Panc1 (cell line): Measurements from ENCODE around the gene TNIK. TPM values are rescaled to one million over a fixed set of nuclear protein-coding genes. Genes with fewer than 3 reads are reported as not detected.

Experiments
- ATAC-seq: fragments of 200-7000 bp; cut with Tn5 transposase; 2 replicates; pipeline ENCODE4 v1.9.1; 2020; ENCODE audit warnings: mild to moderate bottlenecking, moderate library complexity
- BruUV-seq: library from RNA; stranded (reverse); fragments of 400-500 nt; replicated peaks from 2 replicates; lab custom pipeline; 2021; lab: Mats Ljungman, UMichigan
- CTCF ChIA-PET: fragments of 300-600 bp; sonication (Branson Sonifier 250); formaldehyde crosslinking; loops from one replicate; lab custom pipeline; 2022; ENCODE audit warnings: antibody characterized with exemption; lab: Charles Lee
- POLR2A ChIA-PET: fragments of 300-600 bp; sonication (Branson Sonifier 250); formaldehyde crosslinking; loops from one replicate; lab custom pipeline; 2022; ENCODE audit warnings: antibody characterized with exemption; lab: Charles Lee
- DNase-seq: peaks from one replicate; pipeline ENCODE4 v3.0.0-alpha.2; 2010; ENCODE audit warnings: low read depth, low spot score
- H3K27ac ChIP-seq: 2 replicates; pipeline ENCODE4 v1.5.1; 2011; ENCODE audit warnings: mild to moderate bottlenecking, low read length, inconsistent platforms
- H3K27me3 ChIP-seq: fragments of 200-500 bp; sonication (Bioruptor generic); 2 replicates; pipeline ENCODE4 v1.6.0; 2014; ENCODE audit warnings: low read length, inconsistent platforms; ENCODE audit not compliant: control insufficient read depth, insufficient read depth
- H3K36me3 ChIP-seq: fragments of 200-500 bp; sonication (Bioruptor generic); 2 replicates; pipeline ENCODE4 v1.5.1; 2014; ENCODE audit warnings: inconsistent platforms, mild to moderate bottlenecking, low read length, moderate library complexity; ENCODE audit not compliant: control insufficient read depth, insufficient read depth
- H3K4me1 ChIP-seq: 2 replicates; pipeline ENCODE4 v1.5.1; 2011; ENCODE audit warnings: inconsistent platforms, mild to moderate bottlenecking, low read length, moderate library complexity; ENCODE audit not compliant: control insufficient read depth, insufficient read depth
- H3K4me3 ChIP-seq, 2 experiments: 2 replicates each; pipeline ENCODE4 v1.5.1; 2011 to 2012; ENCODE audit warnings: low read depth in 2 of 2, low read length in 2 of 2, mild to moderate bottlenecking in 2 of 2, inconsistent platforms in 1 of 2, moderate library complexity in 1 of 2
- H3K9me3 ChIP-seq: fragments of 200-500 bp; sonication (Bioruptor generic); 2 replicates; pipeline ENCODE4 v1.5.1; 2014; ENCODE audit warnings: low read depth, mild to moderate bottlenecking, inconsistent platforms, low read length, moderate library complexity; ENCODE audit not compliant: control insufficient read depth, insufficient read depth
- POLR2AphosphoS5 ChIP-seq: IDR thresholded peaks from 2 replicates; pipeline ENCODE4 v1.6.1; 2012; ENCODE audit warnings: mild to moderate bottlenecking, low read depth, low read length, moderate library complexity
- REST ChIP-seq, 2 experiments: IDR thresholded peaks; 2 replicates each; pipeline ENCODE4 v1.6.1; 2011 to 2012; ENCODE audit warnings: low read depth in 2 of 2, control low read depth in 1 of 2, low read length in 1 of 2, mild to moderate bottlenecking in 1 of 2, moderate library complexity in 1 of 2; ENCODE audit not compliant: insufficient read depth in 1 of 2
- SIN3A ChIP-seq: IDR thresholded peaks from 2 replicates; pipeline ENCODE4 v1.6.1; 2012; ENCODE audit warnings: low read depth, mild to moderate bottlenecking, low read length, moderate library complexity, borderline replicate concordance; ENCODE audit not compliant: insufficient read depth
- TCF7L2 ChIP-seq: IDR thresholded peaks from 2 replicates; pipeline ENCODE4 v1.6.1; 2011; ENCODE audit warnings: mild to moderate bottlenecking, low read depth, low read length, inconsistent platforms
- in situ Hi-C: cut with HindIII; loops from 2 replicates; pipeline ENCODE4 v1.10.0; 2016; ENCODE audit warnings: low sequenced_read_pairs, low pct_unique_long_range_greater_than_20kb
- intact Hi-C: fragments of 100-400 bp; cut with micrococcal nuclease; formaldehyde crosslinking; loops from one replicate; pipeline ENCODE4 v1.10.0; 2022; ENCODE audit not compliant: unreplicated experiment
- total RNA-seq: library from RNA; stranded (reverse); gene quantifications from one replicate; pipeline ENCODE4 v1.2.1, GENCODE V29; 2021; ENCODE audit not compliant: unreplicated experiment
- TF ChIP-seq, protein P1 (sequence below): fragments of 450-650 bp; IDR thresholded peaks from 2 replicates; pipeline ENCODE4 v1.5.1; 2017; ENCODE audit warnings: mild to moderate bottlenecking

TNIK gene
- total RNA-seq, 1 experiment from 2014 or later = 1.9 TPM

- no TSS peak for BruUV-seq
- Histone ChIP-seq H3K27me3 (peaks cover 30% of the 10 kb centered on the region), H3K36me3 (peaks cover 6% of the 10 kb centered on the region; the same call in 1 of the 2 replicates), H3K4me3 (peak overlapping the region; percentile 59 to 84), H3K27ac (peak overlapping the region; percentile 35), H3K9me3 (no peaks in the 10 kb centered on the region), H3K4me1 (peaks cover 17% of the 10 kb centered on the region)
- ChIA-PET CTCF (interaction anchor here (0.7 kb wide), 3 partner anchors 27 to 109 kb away, joined by 3 to 10 read pairs (median 4); no protein-coding TSS in a partner anchor), POLR2A (interaction anchor here (0.6 kb wide), 1 partner anchor 148 kb away, joined by 3 read pairs; no protein-coding TSS in a partner anchor)
- ATAC-seq (peak; percentile 64), DNase-seq (no peak)
- in situ Hi-C loops (no loop called here), intact Hi-C loops (no loop called here)
- TF ChIP-seq, protein P1, sequence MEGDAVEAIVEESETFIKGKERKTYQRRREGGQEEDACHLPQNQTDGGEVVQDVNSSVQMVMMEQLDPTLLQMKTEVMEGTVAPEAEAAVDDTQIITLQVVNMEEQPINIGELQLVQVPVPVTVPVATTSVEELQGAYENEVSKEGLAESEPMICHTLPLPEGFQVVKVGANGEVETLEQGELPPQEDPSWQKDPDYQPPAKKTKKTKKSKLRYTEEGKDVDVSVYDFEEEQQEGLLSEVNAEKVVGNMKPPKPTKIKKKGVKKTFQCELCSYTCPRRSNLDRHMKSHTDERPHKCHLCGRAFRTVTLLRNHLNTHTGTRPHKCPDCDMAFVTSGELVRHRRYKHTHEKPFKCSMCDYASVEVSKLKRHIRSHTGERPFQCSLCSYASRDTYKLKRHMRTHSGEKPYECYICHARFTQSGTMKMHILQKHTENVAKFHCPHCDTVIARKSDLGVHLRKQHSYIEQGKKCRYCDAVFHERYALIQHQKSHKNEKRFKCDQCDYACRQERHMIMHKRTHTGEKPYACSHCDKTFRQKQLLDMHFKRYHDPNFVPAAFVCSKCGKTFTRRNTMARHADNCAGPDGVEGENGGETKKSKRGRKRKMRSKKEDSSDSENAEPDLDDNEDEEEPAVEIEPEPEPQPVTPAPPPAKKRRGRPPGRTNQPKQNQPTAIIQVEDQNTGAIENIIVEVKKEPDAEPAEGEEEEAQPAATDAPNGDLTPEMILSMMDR = peak; percentile 33
- no peak for TF ChIP-seq POLR2AphosphoS5
Observed at GRCh38 chr3:171460725-171461524, 720 bp upstream of the TNIK start.

- no peaks in the 10 kb centered on the region for H3K9me3 ChIP-seq
- CTCF ChIA-PET = no interaction called here
- no peak for TF ChIP-seq REST (IDR thresholded peaks at IDR 0.05; ENCODE audit: insufficient read depth in 1 of 2, low read depth in 2 of 2, low read length in 1 of 2)
- DNase-seq = no peak
- in situ Hi-C loops (no loop called here), intact Hi-C loops (no loop called here)
- no TSS peak for BruUV-seq
- POLR2A ChIA-PET = interaction anchor here (0.6 kb wide), 1 partner anchor 30 kb away, joined by 3 read pairs; no protein-coding TSS in a partner anchor
- peaks cover 30% of the 10 kb centered on the region for H3K27me3 ChIP-seq
- peak; percentile 72 for ATAC-seq
- no peak overlapping the region for H3K27ac ChIP-seq
- H3K36me3 ChIP-seq = peaks cover 6% of the 10 kb centered on the region; the same call in 1 of the 2 replicates
- H3K4me1 ChIP-seq = peaks cover 17% of the 10 kb centered on the region
- peak overlapping the region; percentile 59 to 84 for H3K4me3 ChIP-seq
Observed at GRCh38 chr3:171459137-171459941, 866 bp downstream of the TNIK start.

- no peak for TF ChIP-seq TCF7L2
- TF ChIP-seq, protein P1 = no peak
- TF ChIP-seq SIN3A = no peak
- TF ChIP-seq POLR2AphosphoS5 = no peak
- TF ChIP-seq REST (IDR thresholded peaks at IDR 0.05; ENCODE audit: insufficient read depth in 1 of 2, low read depth in 2 of 2, low read length in 1 of 2) = no peak
- H3K4me3 ChIP-seq = peak overlapping the region; percentile 59 to 84
- no TSS peak for BruUV-seq
- in situ Hi-C loops (no loop called here), intact Hi-C loops (no loop called here)
- no peaks in the 10 kb centered on the region for H3K9me3 ChIP-seq
- ATAC-seq (no peak), DNase-seq (no peak)
- H3K4me1 ChIP-seq = peaks cover 17% of the 10 kb centered on the region
- H3K36me3 ChIP-seq = peaks cover 6% of the 10 kb centered on the region; the same call in 1 of the 2 replicates
- POLR2A ChIA-PET = no interaction called here
- no peak overlapping the region for H3K27ac ChIP-seq
- H3K27me3 ChIP-seq = peaks cover 30% of the 10 kb centered on the region
- CTCF ChIA-PET = no interaction called here
Observed at GRCh38 chr3:171458864-171459136, 1.4 kb downstream of the TNIK start.
